Cortex of kidney (tissue), 1 donor: ENCODE measurements around the gene RSPO1.
"Not testable (repeated sequence)": the region's sequence is repeated elsewhere in the genome, so short reads cannot be mapped to it uniquely, and the experiment has no call there.

Experiments used
- DNase-seq: peaks from one replicate; lab custom pipeline; 2025; lab: John Stamatoyannopoulos, UW

RSPO1 gene, protein sequence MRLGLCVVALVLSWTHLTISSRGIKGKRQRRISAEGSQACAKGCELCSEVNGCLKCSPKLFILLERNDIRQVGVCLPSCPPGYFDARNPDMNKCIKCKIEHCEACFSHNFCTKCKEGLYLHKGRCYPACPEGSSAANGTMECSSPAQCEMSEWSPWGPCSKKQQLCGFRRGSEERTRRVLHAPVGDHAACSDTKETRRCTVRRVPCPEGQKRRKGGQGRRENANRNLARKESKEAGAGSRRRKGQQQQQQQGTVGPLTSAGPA

GRCh38 chr1:37634244-37634991, at the start of gene RSPO1:
TSS of gene RSPO1 (minus strand) at chr1:37634892. CDS start at chr1:37629661, 5,231 bp downstream.
- no peak for DNase-seq

DNA sequence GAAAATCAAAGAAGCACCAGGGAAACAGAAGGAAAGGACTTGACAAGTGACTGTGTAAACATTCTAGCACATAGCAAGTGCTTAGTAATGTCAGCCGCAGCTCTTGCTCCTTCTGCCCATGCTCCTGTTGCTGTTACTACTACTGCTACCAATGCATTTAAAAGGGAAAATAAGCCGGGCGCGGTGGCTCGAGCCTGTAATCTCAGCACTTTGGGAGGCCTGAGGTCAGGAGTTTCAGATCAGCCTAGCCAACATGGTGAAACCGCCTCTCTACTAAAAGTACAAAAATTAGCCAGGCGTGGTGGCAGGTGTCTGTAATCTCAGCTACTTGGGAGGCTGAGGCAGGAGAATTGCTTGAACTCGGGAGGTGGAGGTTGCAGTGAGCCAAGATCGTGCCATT, 49.5 kb upstream of the RSPO1 start:
- not testable (repeated sequence) for DNase-seq

GRCh38 chr1:37682334-37682987, 47.8 kb upstream of the RSPO1 start:
- DNase-seq: no peak

DNA sequence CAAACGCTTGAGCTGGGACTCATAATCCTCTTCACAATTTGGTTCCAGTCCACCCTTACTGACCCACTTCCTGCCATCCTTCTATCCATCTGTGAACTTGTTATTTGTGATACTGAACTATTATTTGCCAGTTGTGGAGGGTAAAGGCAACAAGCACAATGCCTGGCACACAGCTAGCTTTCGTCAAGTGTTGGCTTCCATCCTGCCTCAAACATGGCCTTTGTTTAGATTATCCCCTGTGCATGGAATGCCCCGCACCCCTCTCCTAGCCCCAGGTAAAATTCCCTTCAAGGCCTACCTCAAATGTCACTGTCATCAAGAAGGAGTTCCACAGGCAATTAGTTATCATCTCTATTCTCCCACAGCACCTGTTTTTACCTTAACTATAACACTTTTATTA, 46.2 kb upstream of the RSPO1 start:
- DNase-seq: no peak

GRCh38 chr1:37677808-37678207, 43.1 kb upstream of the RSPO1 start:
- no peak for DNase-seq

DNA sequence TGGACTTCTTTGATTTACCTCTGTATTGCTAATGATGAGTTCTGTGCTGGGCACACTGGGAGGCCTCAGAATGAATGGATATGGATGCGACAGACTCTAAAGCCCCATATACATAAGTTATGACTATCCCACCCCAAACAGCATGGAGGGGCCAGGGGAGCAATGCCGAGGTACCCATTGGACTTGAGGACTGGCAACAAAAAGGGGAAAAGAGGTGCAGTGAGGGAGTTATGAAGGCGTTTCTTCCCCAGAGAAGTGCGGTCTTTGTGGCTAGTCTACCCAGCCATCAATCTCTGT, 42.4 kb upstream of the RSPO1 start:
- no peak for DNase-seq

DNA sequence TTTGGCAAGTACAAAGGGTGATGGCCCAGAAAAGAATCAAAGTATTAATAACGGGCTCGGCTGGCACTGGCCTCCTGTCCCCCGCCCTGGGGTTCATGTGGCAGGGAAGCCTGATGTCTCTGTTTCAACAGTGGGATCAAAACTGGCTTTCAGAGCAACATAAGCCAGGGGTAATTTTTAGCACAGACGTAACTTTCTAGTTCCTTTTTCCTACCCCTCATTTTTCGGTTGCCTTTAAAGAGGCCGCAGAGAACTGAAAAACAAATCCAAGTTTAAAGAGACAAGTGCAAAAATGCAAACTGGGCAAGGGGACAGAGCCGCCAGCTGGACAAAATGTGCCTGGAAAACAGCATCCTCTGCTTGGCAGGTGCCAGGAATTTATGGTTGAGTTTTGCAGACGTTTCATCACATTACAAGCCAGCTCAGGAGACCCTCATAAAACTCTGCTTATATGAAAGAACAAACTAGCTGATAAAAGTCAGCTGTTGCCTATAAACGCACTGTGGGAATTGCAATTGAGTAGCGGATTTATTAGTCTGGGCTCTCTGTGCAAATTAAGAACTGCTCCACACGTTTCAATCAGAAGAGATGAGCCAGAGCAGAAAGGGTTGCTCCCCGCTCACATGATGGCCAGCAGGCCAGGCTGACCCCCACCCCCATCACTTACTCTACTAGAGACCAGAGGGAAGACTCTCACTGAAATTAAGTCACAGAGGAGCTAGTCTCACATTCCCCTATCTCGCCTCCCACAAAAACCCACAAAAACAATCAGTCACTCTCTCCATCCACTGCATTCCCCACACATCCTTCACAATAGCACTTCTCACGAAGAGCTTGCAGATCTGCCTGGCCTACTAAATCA, 41.8 kb upstream of the RSPO1 start:
- DNase-seq: no peak

- no peak for DNase-seq
Observed at GRCh38 chr1:37673920-37674319, 39.2 kb upstream of the RSPO1 start.

GRCh38 chr1:37672136-37672870, 37.6 kb upstream of the RSPO1 start:
- DNase-seq: no peak

DNA sequence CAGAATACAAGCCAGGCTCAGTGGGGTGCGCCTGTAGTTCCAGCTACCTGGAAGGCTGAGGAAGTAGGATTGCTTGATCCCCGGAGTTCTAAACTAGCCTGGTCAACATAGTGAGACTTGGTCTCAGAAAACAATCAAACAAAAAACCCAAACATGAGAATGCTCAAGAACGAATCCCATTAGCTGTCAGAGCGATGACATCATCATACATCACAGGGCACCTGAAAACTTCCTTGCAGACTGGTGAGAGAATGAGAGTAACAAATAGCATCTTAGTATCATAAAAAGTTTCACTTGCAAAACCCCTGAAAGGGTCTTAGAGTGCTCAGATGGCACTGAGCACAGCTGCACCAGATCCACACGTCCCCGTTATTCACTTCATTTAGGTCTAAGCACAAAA, 36.6 kb upstream of the RSPO1 start:
- no peak for DNase-seq

- DNase-seq: no peak
Observed at GRCh38 chr1:37670133-37670532, 35.4 kb upstream of the RSPO1 start.

- no peak for DNase-seq
Observed at GRCh38 chr1:37667023-37667671, 32.5 kb upstream of the RSPO1 start.

GRCh38 chr1:37666241-37666867, 31.7 kb upstream of the RSPO1 start:
- no peak for DNase-seq

DNA sequence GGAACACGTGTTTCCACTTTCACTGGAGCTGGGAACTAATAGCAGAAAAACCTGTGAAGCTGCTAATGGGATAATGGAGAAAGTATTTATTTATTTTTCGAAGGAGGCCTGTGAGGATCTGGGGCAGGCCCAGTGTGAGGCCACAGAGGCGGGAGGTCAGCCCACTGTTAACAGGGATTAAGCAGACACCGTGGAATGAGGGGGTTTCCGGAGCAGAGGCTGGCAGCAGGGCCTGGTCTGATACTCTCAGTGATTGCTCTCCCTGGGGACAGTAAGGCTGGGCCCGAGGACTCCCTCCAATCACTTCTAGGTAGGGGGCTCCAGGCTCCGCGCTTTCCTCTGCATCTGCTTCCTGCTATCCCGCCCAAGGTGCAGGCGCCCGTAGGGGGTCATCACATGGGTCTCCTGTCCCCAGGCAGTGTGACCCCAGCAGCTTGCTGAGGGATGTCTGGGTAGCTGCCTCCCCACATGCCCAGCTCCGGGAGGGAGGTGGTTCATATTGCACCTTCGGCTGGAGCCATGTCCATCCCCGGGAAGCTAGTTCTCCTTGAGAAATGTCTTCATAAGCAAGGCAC, 28.8 kb upstream of the RSPO1 start:
- DNase-seq: no peak

- DNase-seq: no peak
Observed at GRCh38 chr1:37662031-37662755, 27.5 kb upstream of the RSPO1 start.

DNA sequence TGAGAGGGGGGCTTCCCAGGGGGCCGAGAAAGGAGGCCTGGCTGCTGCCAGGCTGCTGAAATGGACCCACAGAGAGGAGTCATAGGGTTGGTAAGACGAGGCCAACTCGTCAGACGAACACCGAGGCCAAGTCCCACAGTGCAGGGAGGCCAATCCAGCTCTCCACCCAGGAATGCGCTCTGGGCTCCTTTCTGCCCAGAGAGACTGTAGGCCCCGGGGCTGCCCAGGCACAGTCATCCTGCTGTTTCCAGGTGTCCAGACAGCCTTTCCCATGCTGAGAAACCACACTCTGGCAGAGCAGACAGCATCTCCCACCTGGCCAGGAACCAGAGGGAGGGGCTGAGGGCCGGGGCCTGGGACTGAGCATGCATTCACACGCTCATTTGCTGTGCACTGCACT, 26.7 kb upstream of the RSPO1 start:
- no peak for DNase-seq

DNA sequence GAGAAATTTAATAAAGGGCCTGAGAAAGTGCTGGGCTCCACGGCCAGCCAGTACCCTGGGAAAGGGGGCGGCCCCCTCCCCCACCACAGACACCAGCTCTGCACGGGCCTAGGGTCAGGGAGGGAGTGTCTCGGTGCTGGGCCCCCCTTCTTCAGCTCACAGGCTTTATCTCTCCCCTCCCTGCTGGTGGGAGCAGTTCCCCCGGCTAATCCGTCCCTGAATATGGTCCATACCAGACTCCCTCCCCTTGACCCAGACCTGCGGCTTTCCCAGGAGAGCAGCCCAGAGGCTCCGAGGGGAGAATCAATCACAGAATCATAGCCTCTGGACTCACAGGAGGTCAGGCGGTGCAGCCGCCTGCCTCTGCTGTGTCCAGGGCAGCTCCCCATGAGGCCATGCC, 26.0 kb upstream of the RSPO1 start:
- no peak for DNase-seq

- DNase-seq: no peak
Observed at GRCh38 chr1:37658486-37658885, 23.8 kb upstream of the RSPO1 start.

GRCh38 chr1:37657620-37658412, 23.1 kb upstream of the RSPO1 start:
- DNase-seq: no peak
